GM12878 (cell line): ENCODE measurements around the gene TBC1D5. TPM values are rescaled to one million over a fixed set of nuclear protein-coding genes. Genes with fewer than 3 reads are reported as not detected.
A peak's percentile ranks its signal among the peaks of the same experiment; 100 is the strongest.

Source experiments
- CEBPB ChIP-seq, 2 experiments: fragments of 150-350 bp in 1 of 2; IDR thresholded peaks; 2 replicates each; pipeline ENCODE4 v1.6.1; 2012 to 2014; ENCODE audit warnings: low read depth in 2 of 2, low read length in 2 of 2, borderline replicate concordance in 1 of 2, inconsistent platforms in 1 of 2
- CEBPZ ChIP-seq: fragments of 150-350 bp; IDR thresholded peaks from 2 replicates; pipeline ENCODE4 v1.6.1; 2016; ENCODE audit warnings: low read depth, low read length
- EED ChIP-seq: sonication (generic); IDR thresholded peaks from 2 replicates; pipeline ENCODE4 v1.6.1; 2016; ENCODE audit warnings: antibody characterized with exemption, low read depth
- EGR1 ChIP-seq, 2 experiments: IDR thresholded peaks; 1 replicate in 1 of 2; 2 replicates in 1 of 2; pipeline ENCODE4 v1.6.1; 2011 to 2012; ENCODE audit warnings: low read depth in 2 of 2, low read length in 2 of 2, borderline replicate concordance in 1 of 2, mild to moderate bottlenecking in 1 of 2, moderate library complexity in 1 of 2
- ETV6 ChIP-seq, 2 experiments: fragments of 450-650 bp in 1 of 2; IDR thresholded peaks in 1 of 2; conservative IDR thresholded peaks in 1 of 2; 2 replicates each; pipeline ENCODE4 v1.6.1; 2014; ENCODE audit warnings: antibody characterized with exemption in 1 of 2, borderline replicate concordance in 1 of 2, low read depth in 1 of 2, mild to moderate bottlenecking in 1 of 2, moderate library complexity in 1 of 2
- FOXM1 ChIP-seq: IDR thresholded peaks from 2 replicates; pipeline ENCODE4 v1.6.1; 2012; ENCODE audit warnings: low read depth, mild to moderate bottlenecking, inconsistent platforms, low read length, moderate library complexity
- KAT2A ChIP-seq: conservative IDR thresholded peaks from 2 replicates; pipeline ENCODE4 v1.6.1; 2011; ENCODE audit warnings: low read depth, low read length; ENCODE audit not compliant: control insufficient read depth
- MAX ChIP-seq: IDR thresholded peaks from 2 replicates; pipeline ENCODE4 v1.6.1; 2012; ENCODE audit warnings: low read depth, low read length, improper control_type of control experiment
- MEF2A ChIP-seq: IDR thresholded peaks from 2 replicates; pipeline ENCODE4 v1.6.1; 2011; ENCODE audit warnings: low read depth, mild to moderate bottlenecking, low read length, moderate library complexity; ENCODE audit not compliant: insufficient read depth
- MLLT1 ChIP-seq: fragments of 450-650 bp; IDR thresholded peaks from 2 replicates; pipeline ENCODE4 v1.6.1; 2016; ENCODE audit warnings: mild to moderate bottlenecking
- NR2C2 ChIP-seq: IDR thresholded peaks from 2 replicates; pipeline ENCODE4 v1.6.1; 2011; ENCODE audit warnings: borderline replicate concordance, low read depth; ENCODE audit not compliant: control insufficient read depth, insufficient read length
- PRDM15 ChIP-seq: fragments of 450-650 bp; formaldehyde crosslinking; IDR thresholded peaks from 2 replicates; pipeline ENCODE4 v1.4.0; 2020; ENCODE audit warnings: mild to moderate bottlenecking, moderate library complexity
- SKIL ChIP-seq: fragments of 450-650 bp; IDR thresholded peaks from 2 replicates; pipeline ENCODE4 v1.6.1; 2017; ENCODE audit warnings: mild to moderate bottlenecking, low read depth, inconsistent platforms; ENCODE audit not compliant: poor library complexity, severe bottlenecking
- SMARCA5 ChIP-seq: fragments of 450-650 bp; IDR thresholded peaks from 2 replicates; pipeline ENCODE4 v1.6.1; 2017; ENCODE audit warnings: mild to moderate bottlenecking
- SMC3 ChIP-seq: IDR thresholded peaks from 2 replicates; pipeline ENCODE4 v1.6.1; 2011; ENCODE audit warnings: low read length, improper control_type of control experiment, borderline replicate concordance
- TARDBP ChIP-seq: IDR thresholded peaks from 2 replicates; pipeline ENCODE4 v1.6.1; 2016; ENCODE audit warnings: borderline replicate concordance
- ZSCAN29 ChIP-seq: fragments of 450-650 bp; IDR thresholded peaks from 2 replicates; pipeline ENCODE4 v1.6.1; 2017; ENCODE audit warnings: mild to moderate bottlenecking, moderate library complexity
- polyA plus RNA-seq, 11 experiments: library from polyadenylated mRNA; depleted of rRNA in 4 of 11; unstranded in 6 of 11; stranded (reverse) in 5 of 11; fragments of >200 nt; fragmentation: Nextera tagmentation in 4 of 11; fragmentation: Illumina TruSeq in 1 of 11; extraction: Ambion mirVana in 4 of 11; extraction: Trizol in 1 of 11; gene quantifications; 1 replicate in 1 of 11; 2 replicates in 10 of 11; pipeline versions ENCODE4 v1.2.1 to v1.2.3, GENCODE V29; 2011 to 2016; ENCODE audit warnings: inconsistent platforms in 2 of 11, missing spikeins in 2 of 11, low read depth in 1 of 11
- total RNA-seq, 4 experiments: library from RNA; depleted of rRNA in 3 of 4; stranded (reverse); fragments of >200 nt in 3 of 4; fragmentation: Illumina TruSeq in 1 of 4; extraction: Trizol in 1 of 4; gene quantifications; 2 replicates each; pipeline versions ENCODE4 v1.2.1 to v1.2.3, GENCODE V29; 2013 to 2021

TBC1D5 gene
- total and polyA plus RNA-seq, 10 of the 15 experiments (the other 5 are each of a cell fraction or from before 2014, with no cell fraction given): 5.5 to 61.0 (median 43.8) TPM

GRCh38 chr3:17742102-17742879 is at the start of gene TBC1D5 (continued):
- TF ChIP-seq MLLT1: peak; percentile 58; the same call in 1 of the 2 replicates
- TF ChIP-seq SKIL: no peak
- TF ChIP-seq PRDM15 (CRISPR knock-in tag): no peak
- no peak for TF ChIP-seq SMC3
- peak; percentile 50; the same call in 1 of the 2 replicates for TF ChIP-seq ZSCAN29
- 0 out of 2 replicates have a peak, but pooled peaks have one; percentile 37 for TF ChIP-seq EED
- 0 out of 2 replicates have a peak, but pooled peaks have one; percentile 20 for TF ChIP-seq MEF2A
- no peak for TF ChIP-seq TARDBP
- TF ChIP-seq SMARCA5: peak; percentile 58; the same call in 1 of the 2 replicates
- TF ChIP-seq NR2C2: no peak
- TF ChIP-seq ETV6 (conservative IDR thresholded peaks at IDR 0.05 in 1 of 2, IDR thresholded peaks at IDR 0.05 in 1 of 2; ENCODE audit: borderline replicate concordance in 1 of 2, low read depth in 1 of 2): peak in 1 of 2 experiments; percentile 1; a peak in 1 of 4 replicates
- TF ChIP-seq CEBPZ: no peak
- no peak for TF ChIP-seq KAT2A
- TF ChIP-seq CEBPB (IDR thresholded peaks at IDR 0.05; ENCODE audit: borderline replicate concordance in 1 of 2, low read depth in 2 of 2, low read length in 2 of 2): no peak
- no peak for TF ChIP-seq FOXM1
- peak; percentile 82 for TF ChIP-seq MAX
- peak; percentile 52 to 54; a peak in 2 of 3 replicates for TF ChIP-seq EGR1 (IDR thresholded peaks at IDR 0.05; ENCODE audit: borderline replicate concordance in 1 of 2, low read depth in 2 of 2, low read length in 2 of 2)
